Osteocyte (in vitro differentiated cells): Measurements from ENCODE around the gene PIP4K2B. TPM values are rescaled to one million over a fixed set of nuclear protein-coding genes. Genes with fewer than 3 reads are reported as not detected.

Source experiments
- DNase-seq: peaks from one replicate; pipeline ENCODE4 v3.0.0; 2021; ENCODE audit warnings: mixed read lengths; ENCODE audit not compliant: unreplicated experiment; ENCODE audit errors: extremely low spot score
- H3K27ac Mint-ChIP-seq: one replicate; pipeline ENCODE4 v1.8.0; 2021; ENCODE audit warnings: mild to moderate bottlenecking, mixed read lengths; ENCODE audit not compliant: unreplicated experiment
- H3K27me3 Mint-ChIP-seq: one replicate; pipeline ENCODE4 v1.8.0; 2021; ENCODE audit warnings: mixed read lengths; ENCODE audit not compliant: unreplicated experiment
- H3K36me3 Mint-ChIP-seq: one replicate; pipeline ENCODE4 v1.8.0; 2021; ENCODE audit warnings: mixed read lengths; ENCODE audit not compliant: unreplicated experiment
- H3K4me1 Mint-ChIP-seq: one replicate; pipeline ENCODE4 v1.8.0; 2021; ENCODE audit warnings: mixed read lengths; ENCODE audit not compliant: unreplicated experiment
- H3K4me3 Mint-ChIP-seq: one replicate; pipeline ENCODE4 v1.8.0; 2021; ENCODE audit warnings: mild to moderate bottlenecking, moderate library complexity, mixed read lengths; ENCODE audit not compliant: unreplicated experiment
- H3K9me3 Mint-ChIP-seq: one replicate; pipeline ENCODE4 v1.8.0; 2021; ENCODE audit warnings: mixed read lengths; ENCODE audit not compliant: unreplicated experiment
- total RNA-seq: library from RNA; stranded (reverse); gene quantifications from 2 replicates; pipeline ENCODE4 v1.2.1, GENCODE V29; 2021
- TF ChIP-seq, protein P1 (sequence below): fragments of 200-600 bp; sonication (generic); IDR thresholded peaks from 2 replicates; pipeline ENCODE4 v1.5.0; 2021; ENCODE audit warnings: antibody characterized with exemption, mild to moderate bottlenecking, moderate library complexity

Gene PIP4K2B
- total RNA-seq, 1 donor from 2014 or later, result 77.4 TPM

- peak; percentile 84 for DNase-seq
- peaks cover 34% of the 10 kb centered on the region for H3K4me1 Mint-ChIP-seq
Measured at GRCh38 chr17:38798614-38799500, 499 bp downstream of the PIP4K2B start.

DNA sequence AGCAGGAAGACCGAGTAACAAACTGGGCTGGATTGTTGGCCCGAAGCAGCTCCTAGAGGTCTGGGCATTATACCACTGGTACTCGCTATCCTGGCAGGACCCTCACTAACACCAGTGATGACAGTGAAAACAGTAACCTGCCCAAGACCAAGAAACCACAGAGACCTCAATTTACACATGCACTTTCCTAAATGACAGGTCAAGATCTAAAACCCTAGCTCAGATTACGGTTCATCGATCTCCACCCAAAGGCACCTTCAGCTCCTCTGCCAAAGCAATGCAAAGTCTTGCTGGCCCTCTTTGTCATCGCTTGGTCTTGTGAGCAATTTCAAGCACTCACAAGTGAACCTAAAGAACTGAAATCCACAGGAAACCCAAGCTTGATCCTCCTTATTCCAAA lies 1.5 kb downstream of the PIP4K2B start:
- Mint-ChIP-seq H3K4me1 (peaks cover 34% of the 10 kb centered on the region), H3K9me3 (no peaks in the 10 kb centered on the region), H3K27me3 (no peaks in the 10 kb centered on the region), H3K27ac (peak overlapping the region; percentile 92), H3K36me3 (peaks cover 25% of the 10 kb centered on the region), H3K4me3 (peak overlapping the region; percentile 98)
- DNase-seq, result no peak
- TF ChIP-seq, protein P1, sequence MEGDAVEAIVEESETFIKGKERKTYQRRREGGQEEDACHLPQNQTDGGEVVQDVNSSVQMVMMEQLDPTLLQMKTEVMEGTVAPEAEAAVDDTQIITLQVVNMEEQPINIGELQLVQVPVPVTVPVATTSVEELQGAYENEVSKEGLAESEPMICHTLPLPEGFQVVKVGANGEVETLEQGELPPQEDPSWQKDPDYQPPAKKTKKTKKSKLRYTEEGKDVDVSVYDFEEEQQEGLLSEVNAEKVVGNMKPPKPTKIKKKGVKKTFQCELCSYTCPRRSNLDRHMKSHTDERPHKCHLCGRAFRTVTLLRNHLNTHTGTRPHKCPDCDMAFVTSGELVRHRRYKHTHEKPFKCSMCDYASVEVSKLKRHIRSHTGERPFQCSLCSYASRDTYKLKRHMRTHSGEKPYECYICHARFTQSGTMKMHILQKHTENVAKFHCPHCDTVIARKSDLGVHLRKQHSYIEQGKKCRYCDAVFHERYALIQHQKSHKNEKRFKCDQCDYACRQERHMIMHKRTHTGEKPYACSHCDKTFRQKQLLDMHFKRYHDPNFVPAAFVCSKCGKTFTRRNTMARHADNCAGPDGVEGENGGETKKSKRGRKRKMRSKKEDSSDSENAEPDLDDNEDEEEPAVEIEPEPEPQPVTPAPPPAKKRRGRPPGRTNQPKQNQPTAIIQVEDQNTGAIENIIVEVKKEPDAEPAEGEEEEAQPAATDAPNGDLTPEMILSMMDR, result no peak

More at GRCh38 chr17:38798614-38799500, 499 bp downstream of the PIP4K2B start:
- Mint-ChIP-seq H3K36me3 (peaks cover 32% of the 10 kb centered on the region), H3K27ac (peak overlapping the region; percentile 92), H3K4me3 (peak overlapping the region; percentile 98), H3K27me3 (no peaks in the 10 kb centered on the region), H3K9me3 (no peaks in the 10 kb centered on the region)
- TF ChIP-seq, protein P1, result no peak

DNA sequence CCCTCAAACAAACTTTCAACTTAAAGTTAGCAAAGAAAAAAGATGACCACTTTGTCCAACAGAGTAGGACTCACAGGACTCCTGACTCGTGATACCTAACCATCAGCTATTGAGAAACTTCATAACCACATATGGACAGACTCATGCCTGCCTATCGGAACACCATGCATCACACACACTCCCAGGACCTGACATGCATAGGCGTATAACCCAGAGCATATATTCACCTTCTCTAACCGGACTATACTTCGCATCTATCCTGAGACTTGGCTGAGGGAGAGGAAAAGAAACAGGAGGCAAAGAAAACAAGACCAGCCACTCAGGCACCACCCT lies 2.2 kb downstream of the PIP4K2B start:
- H3K4me3 Mint-ChIP-seq, result peak overlapping the region; percentile 98
- no peak for DNase-seq
- no peaks in the 10 kb centered on the region for H3K9me3 Mint-ChIP-seq
- H3K4me1 Mint-ChIP-seq, result peaks cover 34% of the 10 kb centered on the region
- H3K36me3 Mint-ChIP-seq, result peaks cover 25% of the 10 kb centered on the region
- TF ChIP-seq, protein P1, result no peak
- peak overlapping the region; percentile 92 for H3K27ac Mint-ChIP-seq
- H3K27me3 Mint-ChIP-seq, result no peaks in the 10 kb centered on the region

DNA sequence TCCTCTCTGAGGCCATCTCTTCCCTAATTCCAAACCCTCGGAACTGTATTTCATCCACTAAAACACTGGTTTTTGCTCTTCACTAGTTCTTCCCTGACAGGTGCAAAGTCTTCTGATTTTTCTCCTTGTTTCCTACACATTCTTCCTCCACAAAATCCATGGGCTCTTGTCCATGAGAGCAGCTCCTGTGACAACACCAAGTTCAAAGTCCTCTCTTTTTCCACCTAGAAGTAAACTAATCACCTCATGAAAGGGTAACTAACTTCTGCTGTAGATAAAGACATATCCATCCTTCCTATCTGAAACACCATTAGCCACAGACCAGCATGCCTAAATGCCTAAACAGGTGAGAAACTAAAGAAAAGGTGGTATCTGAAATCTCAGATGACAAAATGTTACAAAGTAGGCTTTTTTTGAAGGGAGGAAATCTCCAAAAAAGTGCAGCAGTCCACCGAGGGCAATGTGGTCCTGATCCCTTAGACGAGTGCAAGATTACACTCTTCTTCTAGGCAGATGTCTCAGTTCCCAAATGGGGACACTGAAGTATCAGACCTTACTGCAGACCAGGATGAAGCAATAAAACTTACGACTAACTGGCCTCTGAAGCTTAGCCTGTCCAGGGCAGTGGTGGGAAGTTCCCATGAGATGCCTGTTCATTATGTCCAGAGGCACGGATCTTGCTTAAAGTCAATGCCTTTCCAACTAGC lies 2.8 kb downstream of the PIP4K2B start:
- Mint-ChIP-seq H3K4me3 (peak overlapping the region; percentile 98), H3K4me1 (peaks cover 34% of the 10 kb centered on the region), H3K36me3 (peaks cover 21% of the 10 kb centered on the region), H3K27me3 (no peaks in the 10 kb centered on the region), H3K9me3 (no peaks in the 10 kb centered on the region), H3K27ac (no peak overlapping the region)
- TF ChIP-seq, protein P1, result no peak
- no peak for DNase-seq

GRCh38 chr17:38794221-38794620 lies 5.1 kb downstream of the PIP4K2B start:
- Mint-ChIP-seq H3K27ac (no peak overlapping the region), H3K4me3 (no peak overlapping the region), H3K9me3 (no peaks in the 10 kb centered on the region), H3K36me3 (peaks cover 18% of the 10 kb centered on the region), H3K4me1 (peaks cover 47% of the 10 kb centered on the region), H3K27me3 (no peaks in the 10 kb centered on the region)
- TF ChIP-seq, protein P1, result no peak
- DNase-seq, result no peak
